Fibroblast of pulmonary artery (primary cell): ENCODE results near the gene CLDN4.

Source experiments
- DNase-seq: peaks from one replicate; pipeline ENCODE4 v3.0.0-alpha.2; 2010; ENCODE audit warnings: low read depth
- H3K4me3 ChIP-seq: replicated peaks from 2 replicates; pipeline ENCODE4 v1.5.1; 2011; ENCODE audit warnings: low read depth, mild to moderate bottlenecking, control low read depth, low read length, moderate library complexity
- CTCF ChIP-seq: IDR thresholded peaks from 2 replicates; pipeline ENCODE4 v1.5.1; 2011; ENCODE audit warnings: mild to moderate bottlenecking, control low read depth, low read length, inconsistent platforms; ENCODE audit errors: missing control alignments

CLDN4 gene

GRCh38 chr7:73869011-73869798 is 38.4 kb downstream of the CLDN4 start:
- TF ChIP-seq CTCF, result no peak
- H3K4me3 ChIP-seq, result no peak overlapping the region
- DNase-seq, result no peak

- no peak for DNase-seq
- no peak overlapping the region for H3K4me3 ChIP-seq
- no peak for TF ChIP-seq CTCF
These were observed 39.3 kb downstream of the CLDN4 start for GRCh38 chr7:73870041-73870492.

- DNase-seq, result no peak
- no peak for TF ChIP-seq CTCF
- no peak overlapping the region for H3K4me3 ChIP-seq
These were observed 40.6 kb downstream of the CLDN4 start for GRCh38 chr7:73871163-73872011.

GRCh38 chr7:73872056-73872908 is 41.5 kb downstream of the CLDN4 start:
- no peak for TF ChIP-seq CTCF
- no peak overlapping the region for H3K4me3 ChIP-seq
- no peak for DNase-seq

- TF ChIP-seq CTCF, result no peak
- H3K4me3 ChIP-seq, result no peak overlapping the region
- DNase-seq, result no peak
These were observed 45.6 kb downstream of the CLDN4 start for GRCh38 chr7:73876361-73876760.

- no peak for DNase-seq
- TF ChIP-seq CTCF, result no peak
These were observed 46.2 kb downstream of the CLDN4 start for GRCh38 chr7:73876973-73877372.

More at GRCh38 chr7:73876973-73877372, 46.2 kb downstream of the CLDN4 start:
- no peak overlapping the region for H3K4me3 ChIP-seq
